IMR-90 (cell line): Measurements from ENCODE around the gene TBPL1. TPM values are rescaled to one million over a fixed set of nuclear protein-coding genes. Genes with fewer than 3 reads are reported as not detected.

ENCODE experiments used
- ATAC-seq: fragments of 200-7000 bp; cut with Tn5 transposase; 2 replicates; pipeline ENCODE4 v1.9.1; 2020; ENCODE audit warnings: low read depth, mild to moderate bottlenecking, moderate library complexity
- BruUV-seq: library from RNA; stranded (reverse); fragments of 400-500 nt; replicated peaks from 2 replicates; lab custom pipeline; 2021; lab: Mats Ljungman, UMichigan
- CTCF ChIA-PET: fragments of 300-600 bp; formaldehyde crosslinking; extraction: SDS; loops from one replicate; lab custom pipeline; 2021; ENCODE audit warnings: antibody characterized with exemption; lab: Yijun Ruan, JAX
- POLR2A ChIA-PET: fragments of 300-600 bp; sonication (Branson Sonifier 250); formaldehyde crosslinking; loops from one replicate; lab custom pipeline; 2022; ENCODE audit warnings: antibody characterized with exemption; ENCODE audit not compliant: unreplicated experiment; lab: Charles Lee
- DNase-seq: peaks from one replicate; pipeline ENCODE4 v3.0.0; 2013
- H2AFZ ChIP-seq: replicated peaks from 2 replicates; pipeline ENCODE3; 2013; ENCODE audit warnings: low read length, mild to moderate bottlenecking; ENCODE audit not compliant: poor library complexity
- H2AK5ac ChIP-seq: 2 replicates; pipeline ENCODE4 v1.6.1; 2013; ENCODE audit warnings: low read depth, low read length, inconsistent platforms
- H2AK9ac ChIP-seq: replicated peaks from 2 replicates; pipeline ENCODE3; 2013; ENCODE audit warnings: mild to moderate bottlenecking, low read depth, low read length, moderate library complexity; ENCODE audit not compliant: poor library complexity
- H2BK120ac ChIP-seq: 2 replicates; pipeline ENCODE4 v1.6.1; 2013; ENCODE audit warnings: low read depth, low read length, inconsistent platforms
- H2BK15ac ChIP-seq: 3 replicates; pipeline ENCODE4 v1.6.1; 2013; ENCODE audit warnings: low read depth, low read length, inconsistent platforms
- H2BK20ac ChIP-seq: 2 replicates; pipeline ENCODE4 v1.6.1; 2013; ENCODE audit warnings: low read depth, mild to moderate bottlenecking, inconsistent platforms, low read length, moderate library complexity
- H2BK5ac ChIP-seq: 2 replicates; pipeline ENCODE4 v1.6.1; 2013; ENCODE audit warnings: mild to moderate bottlenecking, low read depth, low read length, inconsistent platforms; ENCODE audit not compliant: poor library complexity, severe bottlenecking
- H3K14ac ChIP-seq: replicated peaks from 2 replicates; pipeline ENCODE4 v1.6.1; 2013; ENCODE audit warnings: low read depth, low read length, inconsistent platforms
- H3K18ac ChIP-seq: 2 replicates; pipeline ENCODE4 v1.6.1; 2013; ENCODE audit warnings: low read depth, low read length, control low read depth
- H3K23ac ChIP-seq: 2 replicates; pipeline ENCODE4 v1.6.1; 2013; ENCODE audit warnings: low read depth, low read length, inconsistent platforms
- H3K27ac ChIP-seq: 2 replicates; pipeline ENCODE4 v1.5.1; 2013; ENCODE audit warnings: mild to moderate bottlenecking, control low read depth, low read length; ENCODE audit not compliant: insufficient read depth
- H3K27me3 ChIP-seq: 2 replicates; pipeline ENCODE4 v1.6.1; 2013; ENCODE audit warnings: low read length; ENCODE audit not compliant: control insufficient read depth, insufficient read depth
- H3K36me3 ChIP-seq: 2 replicates; pipeline ENCODE4 v1.6.1; 2013; ENCODE audit warnings: low read length, mixed read lengths; ENCODE audit not compliant: control insufficient read depth, insufficient read depth
- H3K4ac ChIP-seq: 2 replicates; pipeline ENCODE4 v1.6.1; 2013; ENCODE audit warnings: low read depth, low read length, inconsistent platforms
- H3K4me1 ChIP-seq: 2 replicates; pipeline ENCODE4 v1.6.1; 2013; ENCODE audit warnings: low read length, mixed read lengths; ENCODE audit not compliant: control insufficient read depth, insufficient read depth
- H3K4me2 ChIP-seq: 2 replicates; pipeline ENCODE4 v1.6.1; 2013; ENCODE audit warnings: low read depth, mild to moderate bottlenecking, control low read depth, low read length, moderate library complexity
- H3K4me3 ChIP-seq: 2 replicates; pipeline ENCODE4 v1.5.1; 2013; ENCODE audit warnings: low read depth, mild to moderate bottlenecking, control low read depth, low read length, moderate library complexity; ENCODE audit not compliant: insufficient read depth
- H3K56ac ChIP-seq: 2 replicates; pipeline ENCODE4 v1.6.1; 2013; ENCODE audit warnings: low read length, inconsistent platforms; ENCODE audit not compliant: insufficient read depth; ENCODE audit errors: extremely low read depth
- H3K79me1 ChIP-seq, 2 experiments: 2 replicates each; pipeline ENCODE4 v1.6.1; 2013; ENCODE audit warnings: low read length in 2 of 2, inconsistent platforms in 1 of 2, low read depth in 1 of 2
- H3K9ac ChIP-seq: 2 replicates; pipeline ENCODE4 v1.6.1; 2013; ENCODE audit warnings: low read depth, low read length, control low read depth
- H3K9me1 ChIP-seq: 2 replicates; pipeline ENCODE4 v1.6.1; 2013; ENCODE audit warnings: low read length, inconsistent platforms; ENCODE audit not compliant: insufficient read depth
- H3K9me3 ChIP-seq: 2 replicates; pipeline ENCODE4 v1.6.1; 2013; ENCODE audit warnings: low read length; ENCODE audit not compliant: control insufficient read depth, insufficient read depth
- H4K20me1 ChIP-seq: 2 replicates; pipeline ENCODE4 v1.6.1; 2013; ENCODE audit warnings: low read length, inconsistent platforms; ENCODE audit not compliant: insufficient read depth
- H4K5ac ChIP-seq: 2 replicates; pipeline ENCODE4 v1.6.1; 2013; ENCODE audit warnings: mild to moderate bottlenecking, low read depth, low read length, control low read depth
- H4K8ac ChIP-seq, 2 experiments: 2 replicates each; pipeline ENCODE4 v1.6.1; 2013; ENCODE audit warnings: low read depth in 2 of 2, low read length in 2 of 2, control low read depth in 1 of 2, inconsistent platforms in 1 of 2
- H4K91ac ChIP-seq: 2 replicates; pipeline ENCODE4 v1.6.1; 2013; ENCODE audit warnings: low read depth, low read length, inconsistent platforms; ENCODE audit not compliant: insufficient read depth
- FOS ChIP-seq: fragments of 150-350 bp; IDR thresholded peaks from 2 replicates; pipeline ENCODE4 v1.6.1; 2016; ENCODE audit warnings: low read depth, low read length
- MAFK ChIP-seq: IDR thresholded peaks from 2 replicates; pipeline ENCODE4 v1.6.1; 2012; ENCODE audit warnings: low read depth, low read length, improper control_type of control experiment
- RFX5 ChIP-seq: IDR thresholded peaks from 2 replicates; pipeline ENCODE4 v1.8.0; 2012; ENCODE audit warnings: low read depth, mild to moderate bottlenecking, low read length, moderate library complexity
- WGBS, 2 experiments: methylation state at CpG; one replicate each; pipeline versions ENCODE4 v1.1.5 to v1.1.7; 2013; ENCODE audit warnings: missing lambda C conversion rate in 2 of 2; ENCODE audit not compliant: insufficient read length in 1 of 2; ENCODE audit errors: extremely low coverage in 2 of 2; 5-methylcytosine and 5-hydroxymethylcytosine counted together
- dilution Hi-C: fragments of 300-500 bp; cut with HindIII; formaldehyde crosslinking; loops from one replicate; pipeline ENCODE4 v1.14.3; 2018; ENCODE audit warnings: low sequenced_read_pairs; ENCODE audit not compliant: unreplicated experiment
- in situ Hi-C: fragments of 300-500 bp; cut with MboI; formaldehyde crosslinking; loops from 3 replicates; pipeline ENCODE4 v1.14.3; 2019; ENCODE audit warnings: low sequenced_read_pairs, inconsistent platforms, mixed read lengths
- intact Hi-C: fragments of 100-400 bp; cut with micrococcal nuclease; formaldehyde crosslinking; loops from 2 replicates; pipeline ENCODE4 v1.10.0; 2022
- polyA plus RNA-seq, 3 experiments: library from polyadenylated mRNA; depleted of rRNA; stranded (reverse); fragments of >200 nt; gene quantifications; 2 replicates each; pipeline ENCODE4 v1.2.3, GENCODE V29; 2012; ENCODE audit warnings: low replicate concordance in 1 of 3
- total RNA-seq: library from RNA; depleted of rRNA; stranded (reverse); fragments of >200 nt; gene quantifications from 2 replicates; pipeline ENCODE4 v1.2.3, GENCODE V29; 2012

Gene TBPL1
- total and polyA plus RNA-seq, 2 of the 4 experiments (the other 2 are of a cell fraction) = 25.6 to 32.5 TPM

GRCh38 chr6:133986942-133987341, 33.9 kb downstream of the TBPL1 start:
- no peak overlapping the region for H2AFZ ChIP-seq
- TF ChIP-seq RFX5 (no peak), FOS (no peak), MAFK (no peak)
- no peak overlapping the region for H4K8ac ChIP-seq
- H3K4me1 ChIP-seq = peaks cover 13% of the 10 kb centered on the region
- dilution Hi-C loops (no loop called here), intact Hi-C loops (no loop called here), in situ Hi-C loops (no loop called here)
- H3K9ac ChIP-seq = no peak overlapping the region
- no peak overlapping the region for H3K14ac ChIP-seq
- H3K27me3 ChIP-seq = no peaks in the 10 kb centered on the region
- H2AK5ac ChIP-seq = no peak overlapping the region
- peaks cover 6% of the 10 kb centered on the region for H3K9me1 ChIP-seq
- H2BK15ac ChIP-seq = no peak overlapping the region
- no TSS peak for BruUV-seq
- H3K4me3 ChIP-seq = no peak overlapping the region
- H2BK120ac ChIP-seq = no peak overlapping the region
- H4K20me1 ChIP-seq = peaks cover 4% of the 10 kb centered on the region; the same call in 1 of the 2 replicates
- no peak overlapping the region for H2BK20ac ChIP-seq
- peaks cover 1 to 7% of the 10 kb centered on the region in 2 experiments; a peak in 1 of 4 replicates for H3K79me1 ChIP-seq
- no peak overlapping the region for H2BK5ac ChIP-seq
- H2AK9ac ChIP-seq = no peak overlapping the region
- ChIA-PET CTCF (no interaction called here), POLR2A (no interaction called here)
- H3K27ac ChIP-seq = no peak overlapping the region
- H4K5ac ChIP-seq = no peak overlapping the region
- no CpG with 5 or more reads among the region's 2 CpGs for WGBS, 2 experiments
- H4K91ac ChIP-seq = no peak overlapping the region
- no peak overlapping the region for H3K23ac ChIP-seq
- no peak overlapping the region for H3K4ac ChIP-seq
- no peak for DNase-seq
- no peaks in the 10 kb centered on the region for H3K9me3 ChIP-seq
- H3K18ac ChIP-seq = no peak overlapping the region
- H3K56ac ChIP-seq = no peak overlapping the region
- no peak for ATAC-seq
- H3K4me2 ChIP-seq = no peak overlapping the region
- peaks cover 11% of the 10 kb centered on the region for H3K36me3 ChIP-seq
